Subcutaneous abdominal adipose tissue (tissue), 5 donors: ENCODE results near the gene CAMK1.
A peak's percentile ranks its signal among the peaks of the same experiment; 100 is the strongest.

Experiments used
- H3K27ac ChIP-seq: one replicate; pipeline ENCODE4 v1.7.0; 2013; ENCODE audit warnings: low read depth, mild to moderate bottlenecking, inconsistent platforms, low read length, moderate library complexity
- H3K27me3 ChIP-seq, 5 donors: one replicate each; pipeline ENCODE4 v1.7.0; 2013; ENCODE audit warnings: low read length in 5 of 5, inconsistent platforms in 1 of 5; ENCODE audit not compliant: control insufficient read depth in 5 of 5, insufficient read depth in 4 of 5
- H3K36me3 ChIP-seq, 5 donors: one replicate each; pipeline ENCODE4 v1.7.0; 2013; ENCODE audit warnings: low read length in 5 of 5; ENCODE audit not compliant: control insufficient read depth in 5 of 5, insufficient read depth in 5 of 5
- H3K4me1 ChIP-seq, 5 donors: one replicate each; pipeline ENCODE4 v1.7.0; 2013; ENCODE audit warnings: low read length in 5 of 5, mild to moderate bottlenecking in 3 of 5, moderate library complexity in 1 of 5; ENCODE audit not compliant: control insufficient read depth in 5 of 5, insufficient read depth in 5 of 5
- H3K4me3 ChIP-seq, 5 donors: one replicate each; pipeline ENCODE4 v1.7.0; 2013; ENCODE audit warnings: low read length in 5 of 5, low read depth in 1 of 5
- H3K9ac ChIP-seq, 5 donors: one replicate each; pipeline ENCODE4 v1.7.0; 2013; ENCODE audit warnings: low read length in 5 of 5, mild to moderate bottlenecking in 4 of 5, moderate library complexity in 3 of 5
- H3K9me3 ChIP-seq, 5 donors: one replicate each; pipeline ENCODE4 v1.7.0; 2013; ENCODE audit warnings: low read length in 5 of 5; ENCODE audit not compliant: control insufficient read depth in 5 of 5
- donor health status: healthy.
- donor health status: healthy.
- donor health status: healthy.
- donor health status: healthy.
- donor health status: healthy.

CAMK1 gene

DNA sequence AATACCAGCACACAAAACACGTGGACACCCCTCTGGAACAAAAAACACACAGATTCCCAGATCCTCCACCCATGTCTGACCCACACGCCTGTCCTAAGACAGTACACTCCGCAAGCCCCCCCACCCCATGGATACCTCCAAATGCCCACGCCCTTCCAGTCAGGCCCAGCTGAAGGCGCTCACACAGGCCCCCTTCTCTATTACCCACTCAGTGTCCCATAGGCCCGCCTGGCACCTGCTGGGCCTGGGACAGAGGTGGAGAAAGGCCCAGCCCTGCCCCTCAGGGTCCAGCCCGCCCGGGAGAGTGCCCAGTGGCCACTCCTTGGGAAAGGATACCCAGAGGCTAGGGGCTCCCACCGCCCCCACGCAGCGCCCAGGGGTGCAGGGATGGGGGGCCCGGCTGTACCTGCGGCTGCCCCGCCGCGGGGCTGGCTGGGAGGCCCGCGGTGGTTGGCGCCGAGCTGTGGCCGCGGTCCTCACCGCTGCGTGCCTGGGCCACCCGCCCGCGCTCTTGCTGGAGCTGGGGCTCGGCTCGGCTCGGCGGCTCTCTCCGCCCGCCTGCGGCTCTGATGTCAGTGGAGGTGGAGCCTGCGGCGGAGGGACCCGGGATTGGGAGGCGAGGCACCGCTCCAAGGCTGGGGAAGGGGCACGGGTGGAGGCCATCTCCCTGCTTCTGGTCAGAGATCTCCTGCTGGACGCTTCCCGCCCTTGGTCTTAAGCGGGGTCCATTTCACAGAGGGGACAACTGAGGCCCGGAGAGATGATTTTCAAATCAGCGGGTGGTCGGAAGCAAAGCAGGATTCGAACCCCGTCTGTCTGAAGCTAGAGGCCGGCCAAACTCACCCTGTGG, at the start of gene CAMK1:
TSS of gene CAMK1 (minus strand) at position 522 of the 850 bp plus-strand sequence. CDS start 2,198 bp downstream, outside the sequence.
- peak within 1 kb of the TSS; percentile 97 for H3K27ac ChIP-seq
- H3K4me3 ChIP-seq = peak within 1 kb of the TSS; percentile 69 to 84 (median 81)
- H3K36me3 ChIP-seq = peaks cover 2 to 14% (median 12%) of the 10 kb centered on the region in 5 donors
- no peaks in the 10 kb centered on the region for H3K27me3 ChIP-seq
- peak within 1 kb of the TSS; percentile 77 to 91 (median 87) for H3K9ac ChIP-seq
- H3K4me1 ChIP-seq = peaks cover 13 to 55% (median 49%) of the 10 kb centered on the region in 5 donors
- H3K9me3 ChIP-seq = no peaks in the 10 kb centered on the region

DNA sequence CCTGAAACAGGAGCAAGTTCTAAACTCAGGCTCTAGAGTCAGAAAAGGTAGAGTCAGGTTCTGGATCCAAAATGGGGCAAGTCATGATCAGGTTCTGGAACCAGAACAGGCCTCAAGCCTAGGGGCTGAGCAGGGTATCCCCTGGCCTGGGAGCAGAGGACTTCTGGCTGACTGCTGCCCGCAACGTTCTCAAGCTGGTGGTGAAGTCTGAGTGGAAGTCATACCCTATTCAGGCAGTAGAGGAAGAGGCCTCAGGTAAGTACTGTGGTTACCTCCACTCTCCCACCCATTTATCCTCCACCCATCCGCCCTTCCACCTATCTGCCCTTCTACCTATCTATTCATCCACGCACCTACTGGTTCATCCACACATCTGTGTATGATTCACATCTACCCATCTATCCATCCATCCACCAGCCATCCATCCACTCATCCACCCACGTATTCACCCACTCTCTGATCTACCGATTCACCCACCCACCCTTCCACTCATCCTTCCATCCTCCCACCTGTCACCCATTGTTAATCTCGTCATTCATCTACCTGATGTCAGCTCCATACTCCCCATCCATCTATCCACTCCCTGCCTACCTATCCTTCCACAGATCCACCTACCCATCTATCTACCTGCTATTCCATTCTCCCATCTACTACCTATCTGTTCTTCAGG, 49.1 kb upstream of the CAMK1 start:
- no peaks in the 10 kb centered on the region for H3K4me1 ChIP-seq
- no peak overlapping the region for H3K9ac ChIP-seq
- H3K27ac ChIP-seq = no peak overlapping the region
- H3K9me3 ChIP-seq = no peaks in the 10 kb centered on the region
- H3K36me3 ChIP-seq = peaks cover 0 to 32% (median 21%) of the 10 kb centered on the region in 5 donors
- H3K27me3 ChIP-seq = no peaks in the 10 kb centered on the region
- H3K4me3 ChIP-seq = no peak overlapping the region

DNA sequence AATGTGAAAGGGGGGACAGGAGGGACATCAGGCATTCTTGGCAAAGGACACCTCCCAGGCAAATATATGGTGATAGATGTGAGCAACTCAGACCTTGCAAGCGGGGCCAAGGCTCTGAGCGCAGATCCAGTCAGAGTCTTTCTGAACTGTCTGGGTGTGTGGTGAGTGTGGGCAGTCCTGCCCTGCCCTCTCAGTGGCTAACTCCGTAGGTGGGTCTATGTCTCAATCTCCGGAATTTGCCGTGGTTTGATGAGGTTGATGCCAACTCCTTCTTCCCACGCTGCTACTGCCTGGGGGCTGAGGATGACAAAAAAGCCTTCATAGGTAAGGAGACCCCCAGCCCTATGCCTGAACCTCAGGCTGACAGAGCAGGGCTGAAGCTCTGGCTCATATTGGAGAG, 47.7 kb upstream of the CAMK1 start:
- no peaks in the 10 kb centered on the region for H3K4me1 ChIP-seq
- no peaks in the 10 kb centered on the region for H3K27me3 ChIP-seq
- no peak overlapping the region for H3K9ac ChIP-seq
- H3K4me3 ChIP-seq = no peak overlapping the region
- H3K27ac ChIP-seq = no peak overlapping the region
- peaks cover 0 to 39% (median 30%) of the 10 kb centered on the region in 5 donors for H3K36me3 ChIP-seq
- no peaks in the 10 kb centered on the region for H3K9me3 ChIP-seq

DNA sequence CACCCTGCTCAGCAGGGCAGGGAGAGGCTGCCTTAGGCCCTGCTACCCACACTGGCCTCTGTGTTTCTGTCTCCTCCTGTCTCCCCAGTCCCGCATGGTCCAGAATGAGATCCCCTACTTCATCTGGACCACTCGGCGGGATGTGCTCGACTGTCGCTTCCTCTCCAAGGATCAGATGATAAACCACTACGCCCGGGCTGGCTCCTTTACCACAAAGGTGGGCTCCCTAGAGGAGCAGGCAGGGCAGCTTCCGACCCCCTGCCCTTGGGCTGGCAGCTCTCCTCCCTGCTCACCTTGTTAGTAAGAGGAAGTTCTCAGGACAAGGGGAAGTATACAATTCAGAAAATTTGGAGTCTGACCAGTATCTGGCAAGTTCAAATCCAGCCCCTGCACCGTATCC, 46.2 kb upstream of the CAMK1 start:
- Histone ChIP-seq H3K9me3 (no peaks in the 10 kb centered on the region), H3K4me1 (peaks cover 0 to 5% (median 3%) of the 10 kb centered on the region in 5 donors), H3K36me3 (peaks cover 0 to 36% (median 30%) of the 10 kb centered on the region in 5 donors), H3K9ac (no peak overlapping the region), H3K27me3 (no peaks in the 10 kb centered on the region), H3K27ac (no peak overlapping the region), H3K4me3 (no peak overlapping the region)

DNA sequence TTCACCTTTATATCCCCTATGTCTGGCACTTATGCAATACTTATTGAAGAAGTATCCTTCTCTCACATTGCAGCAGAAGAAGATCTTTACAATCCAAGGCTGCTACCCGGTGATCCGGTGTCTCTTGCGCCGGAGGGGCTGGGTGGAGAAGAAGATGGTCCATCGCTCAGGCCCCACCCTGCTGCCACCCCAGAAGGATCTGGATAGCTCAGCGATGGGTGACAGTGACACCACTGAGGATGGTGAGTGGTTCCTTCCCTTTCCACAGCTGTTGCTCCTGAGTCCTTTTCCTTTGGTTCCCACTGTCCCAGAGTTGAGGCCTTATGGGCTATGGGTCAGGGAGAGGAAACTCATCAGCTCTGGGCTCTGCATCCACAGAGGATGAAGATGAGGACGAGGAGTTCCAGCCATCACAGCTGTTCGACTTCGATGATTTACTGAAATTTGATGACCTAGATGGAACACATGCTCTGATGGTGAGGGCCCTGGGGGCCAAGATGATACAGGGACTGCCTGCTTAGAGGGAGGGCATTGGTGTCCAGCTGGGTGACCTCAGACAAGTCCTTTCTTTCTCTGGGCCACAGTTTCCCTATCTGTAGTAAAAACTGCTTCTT, 43.2 kb upstream of the CAMK1 start:
- no peaks in the 10 kb centered on the region for H3K9me3 ChIP-seq
- H3K9ac ChIP-seq = no peak overlapping the region
- H3K4me3 ChIP-seq = no peak overlapping the region
- peaks cover 0 to 22% (median 17%) of the 10 kb centered on the region in 5 donors for H3K36me3 ChIP-seq
- peaks cover 0 to 22% (median 18%) of the 10 kb centered on the region in 5 donors for H3K4me1 ChIP-seq
- H3K27me3 ChIP-seq = no peaks in the 10 kb centered on the region
- H3K27ac ChIP-seq = no peak overlapping the region

DNA sequence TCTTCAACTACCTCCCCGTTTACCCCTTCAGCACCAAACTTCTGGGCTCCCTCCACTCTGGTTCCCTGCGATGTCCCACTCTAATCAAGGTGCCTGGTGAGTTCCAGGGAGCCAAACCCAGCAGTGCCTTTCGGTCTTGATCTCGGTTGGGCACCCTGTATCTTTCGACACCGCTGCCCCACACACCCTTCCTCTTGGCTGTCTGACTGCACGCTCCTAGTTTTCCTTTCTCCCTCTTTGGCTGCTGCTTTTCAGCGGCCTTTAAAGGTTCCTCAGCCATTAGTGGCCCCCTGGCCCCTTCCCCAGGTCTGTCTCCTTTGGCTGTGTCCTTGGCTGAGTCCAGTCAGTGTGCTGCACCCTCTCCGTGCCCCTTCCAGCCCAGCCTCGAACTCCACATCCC, 41.1 kb upstream of the CAMK1 start:
- H3K4me1 ChIP-seq = peaks cover 0 to 22% (median 18%) of the 10 kb centered on the region in 5 donors
- H3K36me3 ChIP-seq = peaks cover 0 to 33% (median 28%) of the 10 kb centered on the region in 5 donors
- peak overlapping the region; percentile 89 for H3K27ac ChIP-seq
- H3K27me3 ChIP-seq = no peaks in the 10 kb centered on the region
- peak overlapping the region; percentile 38 to 85 (median 75) for H3K9ac ChIP-seq
- H3K9me3 ChIP-seq = no peaks in the 10 kb centered on the region
- H3K4me3 ChIP-seq = peak overlapping the region; percentile 74 to 88 (median 76)

DNA sequence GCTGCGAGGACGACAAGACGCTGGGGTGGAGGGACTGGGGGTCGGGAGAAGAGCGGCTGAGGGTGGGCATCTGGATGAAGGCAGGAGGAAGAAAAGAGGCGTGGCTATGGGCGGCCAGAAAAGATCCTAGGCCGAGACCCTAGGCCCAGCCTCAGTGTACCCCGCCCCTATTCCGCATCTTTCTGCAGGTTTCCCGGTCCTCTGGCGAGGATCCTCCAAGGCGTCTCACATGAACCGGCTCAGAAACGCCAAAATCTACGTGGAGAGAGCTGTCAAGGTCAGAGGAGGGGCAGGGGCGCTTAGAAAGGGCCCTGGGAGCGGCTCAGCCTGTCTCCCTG, 40.7 kb upstream of the CAMK1 start:
- no peaks in the 10 kb centered on the region for H3K9me3 ChIP-seq
- H3K36me3 ChIP-seq = peaks cover 0 to 35% (median 29%) of the 10 kb centered on the region in 5 donors
- peak overlapping the region; percentile 89 for H3K27ac ChIP-seq
- peaks cover 0 to 22% (median 18%) of the 10 kb centered on the region in 5 donors for H3K4me1 ChIP-seq
- H3K27me3 ChIP-seq = no peaks in the 10 kb centered on the region
- H3K4me3 ChIP-seq = peak overlapping the region; percentile 74 to 88 (median 76)
- peak overlapping the region; percentile 38 to 85 (median 75) for H3K9ac ChIP-seq

DNA sequence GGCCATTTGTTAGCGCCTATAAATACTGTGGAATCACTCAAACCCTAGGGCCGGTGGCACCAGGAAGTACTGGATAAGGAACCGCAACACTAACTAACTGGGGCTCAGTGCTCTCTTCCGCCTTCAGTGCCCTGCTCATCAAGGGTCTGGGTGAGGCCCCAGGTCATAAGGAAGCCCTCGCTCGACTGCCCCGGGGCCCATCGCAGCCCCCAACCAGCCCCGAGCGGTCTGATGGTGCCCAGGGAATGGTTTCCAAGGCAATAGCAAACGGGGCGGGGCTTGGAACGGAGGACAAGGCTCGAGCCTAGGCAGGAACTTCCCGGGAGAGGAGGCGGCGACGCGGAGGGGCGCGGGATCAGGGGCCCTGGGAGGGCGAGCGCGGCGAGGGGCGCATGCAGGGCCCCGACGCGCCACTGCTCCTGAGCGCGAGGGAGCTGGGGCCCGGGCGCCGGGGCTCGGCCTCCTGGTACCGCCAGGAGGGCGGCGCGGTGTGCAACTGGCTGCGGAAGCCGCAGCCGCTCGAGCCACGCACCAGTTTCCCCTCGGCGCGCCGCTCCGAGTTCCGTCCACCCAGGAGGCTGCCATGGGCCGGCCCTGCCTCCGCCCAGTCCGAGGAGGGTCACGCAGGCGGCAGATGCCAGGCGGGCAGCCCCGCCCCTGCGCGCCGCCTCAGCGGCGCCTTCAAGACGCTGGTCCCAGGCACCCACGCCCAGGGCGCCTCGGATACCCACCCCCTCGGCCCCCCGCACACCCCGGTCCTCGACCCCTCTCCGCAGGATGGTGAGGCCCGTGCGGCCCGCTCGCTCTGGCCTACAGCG, 40.1 kb upstream of the CAMK1 start, which contains the start of gene TTLL3:
TSS of gene TTLL3 (plus strand) at position 648 of the 818 bp plus-strand sequence. CDS start 400 bp downstream, outside the sequence.
- Histone ChIP-seq H3K36me3 (peaks cover 3 to 38% (median 35%) of the 10 kb centered on the region in 5 donors), H3K27me3 (no peaks in the 10 kb centered on the region), H3K27ac (peak within 1 kb of the TSS; percentile 89), H3K4me3 (peak within 1 kb of the TSS; percentile 74 to 88 (median 76)), H3K9ac (peak within 1 kb of the TSS; percentile 44 to 85 (median 75)), H3K4me1 (peaks cover 0 to 22% (median 18%) of the 10 kb centered on the region in 5 donors), H3K9me3 (no peaks in the 10 kb centered on the region)

DNA sequence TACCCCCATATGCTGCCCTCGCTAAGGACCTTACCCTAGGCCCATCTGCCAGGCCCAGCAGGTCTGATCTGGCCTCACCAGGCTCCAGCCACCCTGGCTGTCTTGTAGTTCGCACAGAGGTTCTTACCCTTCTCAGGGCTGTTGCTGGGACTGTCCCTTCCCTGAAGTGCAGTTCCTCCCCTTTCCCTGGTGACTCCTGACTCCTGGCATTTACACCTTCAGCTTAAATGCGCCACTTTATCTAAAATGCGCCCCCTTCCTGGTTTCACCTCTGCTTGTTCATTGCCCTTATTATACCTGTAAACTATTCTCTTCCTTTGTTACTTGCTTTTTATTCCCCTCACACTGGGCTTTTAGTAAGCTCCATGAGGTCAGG, 39.5 kb upstream of the CAMK1 start:
- no peaks in the 10 kb centered on the region for H3K27me3 ChIP-seq
- no peaks in the 10 kb centered on the region for H3K9me3 ChIP-seq
- peaks cover 0 to 22% (median 18%) of the 10 kb centered on the region in 5 donors for H3K4me1 ChIP-seq
- peak overlapping the region; percentile 89 for H3K27ac ChIP-seq
- H3K36me3 ChIP-seq = peaks cover 7 to 44% (median 39%) of the 10 kb centered on the region in 5 donors
- H3K9ac ChIP-seq = peak overlapping the region; percentile 44 to 85 (median 75)
- H3K4me3 ChIP-seq = peak overlapping the region; percentile 41 to 77 (median 75)
